ENCODE data around the gene LDLRAD4. TPM values are rescaled to one million over a fixed set of nuclear protein-coding genes. Genes with fewer than 3 reads are reported as not detected.
"Not testable (repeated sequence)": the region's sequence is repeated elsewhere in the genome, so short reads cannot be mapped to it uniquely, and the experiment has no call there.

LDLRAD4 gene
- total RNA-seq, 1 donor from 2014 or later = 104 TPM

- DNase-seq (ENCODE audit: low spot score) = peak; percentile 30
Measured at GRCh38 chr18:13653746-13654433, 435.3 kb downstream of the LDLRAD4 start.

- DNase-seq (ENCODE audit: low spot score) = no peak
Measured at GRCh38 chr18:13657974-13658373, 439.4 kb downstream of the LDLRAD4 start.

- DNase-seq (ENCODE audit: low spot score) = no peak
Measured at GRCh38 chr18:13658436-13659204, 440.1 kb downstream of the LDLRAD4 start.

GRCh38 chr18:13660510-13660909 lies 441.9 kb downstream of the LDLRAD4 start:
- DNase-seq (ENCODE audit: low spot score) = peak; percentile 65

GRCh38 chr18:13661051-13661778 lies 442.7 kb downstream of the LDLRAD4 start:
- no peak for DNase-seq (ENCODE audit: low spot score)

- no peak for DNase-seq (ENCODE audit: low spot score)
Measured at GRCh38 chr18:13661779-13662256, 443.3 kb downstream of the LDLRAD4 start.

- no peak for DNase-seq (ENCODE audit: low spot score)
Measured at GRCh38 chr18:13672657-13673056, 454.1 kb downstream of the LDLRAD4 start.

GRCh38 chr18:13676471-13676870 lies 457.9 kb downstream of the LDLRAD4 start:
- no peak for DNase-seq (ENCODE audit: low spot score)

- DNase-seq (ENCODE audit: low spot score) = not testable (repeated sequence)
Measured at GRCh38 chr18:13677350-13677749, 458.8 kb downstream of the LDLRAD4 start.

GRCh38 chr18:13680612-13681011 lies 462.1 kb downstream of the LDLRAD4 start:
- peak; percentile 37 for DNase-seq (ENCODE audit: low spot score)

- DNase-seq (ENCODE audit: low spot score) = no peak
Measured at GRCh38 chr18:13681701-13682100, 463.1 kb downstream of the LDLRAD4 start.

GRCh38 chr18:13684546-13684945 lies 466.0 kb downstream of the LDLRAD4 start:
- DNase-seq (ENCODE audit: low spot score) = no peak

GRCh38 chr18:13688191-13689136 lies 469.9 kb downstream of the LDLRAD4 start:
- DNase-seq (ENCODE audit: low spot score) = no peak

GRCh38 chr18:13690060-13690459 lies 471.5 kb downstream of the LDLRAD4 start:
- not testable (repeated sequence) for DNase-seq (ENCODE audit: low spot score)

- not testable (repeated sequence) for DNase-seq (ENCODE audit: low spot score)
Measured at GRCh38 chr18:13695337-13695736, 476.8 kb downstream of the LDLRAD4 start.

GRCh38 chr18:13696961-13697360 lies 478.4 kb downstream of the LDLRAD4 start:
- no peak for DNase-seq (ENCODE audit: low spot score)

GRCh38 chr18:13700153-13700552 lies 481.6 kb downstream of the LDLRAD4 start:
- DNase-seq (ENCODE audit: low spot score) = no peak
